NCI-H2227 treated with DMSO at 0.1 percent for 48 hours (cell line): Measurements from ENCODE around the gene INPP4B.
"Not testable (repeated sequence)": the region's sequence is repeated elsewhere in the genome, so short reads cannot be mapped to it uniquely, and the experiment has no call there.

Source experiments
- DNase-seq: peaks from one replicate; lab custom pipeline; 2025; lab: John Stamatoyannopoulos, UW

Gene INPP4B

DNA sequence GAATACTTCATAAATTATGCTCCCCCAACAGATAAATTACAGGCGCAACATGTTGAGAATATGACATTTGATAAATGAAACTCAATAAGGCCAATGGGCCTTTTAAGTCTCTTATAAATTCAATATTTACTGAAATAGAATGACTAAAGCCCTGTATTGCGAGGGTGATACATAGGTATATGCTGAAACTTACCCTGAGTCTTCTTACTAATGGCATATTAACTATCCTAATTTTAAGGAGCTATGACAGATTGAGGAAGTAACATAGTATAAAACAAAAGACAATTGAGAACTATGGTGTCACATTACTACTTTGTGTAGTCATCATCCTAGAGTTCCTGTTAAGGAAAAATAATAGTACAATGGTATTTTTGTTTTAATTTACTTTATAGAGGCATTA, 769.1 kb downstream of the INPP4B start:
- no peak for DNase-seq

DNA sequence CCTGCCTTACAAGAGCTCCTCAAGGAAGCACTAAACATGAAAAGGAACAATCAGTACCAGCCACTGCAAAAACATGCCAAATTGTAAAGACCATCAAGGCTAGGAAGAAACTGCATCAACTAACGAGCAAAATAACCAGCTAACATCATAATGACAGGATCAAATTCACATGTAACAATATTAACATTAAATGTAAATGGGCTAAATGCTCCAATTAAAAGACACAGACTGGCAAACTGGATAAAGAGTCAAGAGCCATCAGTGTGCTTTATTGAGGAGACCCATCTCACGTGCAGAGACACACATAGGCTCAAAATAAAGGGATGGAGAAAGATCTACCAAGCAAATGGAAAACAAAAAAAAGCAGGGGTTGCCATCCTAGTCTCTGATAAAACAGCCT, 777.8 kb downstream of the INPP4B start:
- not testable (repeated sequence) for DNase-seq

- not testable (repeated sequence) for DNase-seq
Observed at GRCh38 chr4:142066562-142066961, 779.5 kb downstream of the INPP4B start.

GRCh38 chr4:142065086-142065647, 780.9 kb downstream of the INPP4B start:
- no peak for DNase-seq

DNA sequence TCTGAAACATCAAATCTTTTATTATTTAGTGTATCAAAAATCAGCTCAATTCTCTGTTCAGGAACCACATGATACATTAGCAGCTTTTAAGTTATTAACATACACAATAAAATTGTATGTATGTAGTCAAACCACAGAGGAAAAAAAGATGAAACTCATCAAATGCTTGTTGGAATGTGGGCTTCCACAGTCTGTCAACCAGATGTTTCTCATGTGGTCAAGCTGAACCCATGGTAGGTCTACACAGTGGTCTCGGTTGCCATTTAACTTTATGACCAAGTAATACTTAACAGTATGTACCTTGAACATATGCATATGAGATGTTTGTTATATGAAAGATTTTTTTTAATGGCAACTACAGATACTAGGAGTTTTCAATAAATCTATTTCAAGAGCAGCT, 781.9 kb downstream of the INPP4B start:
- DNase-seq = no peak

DNA sequence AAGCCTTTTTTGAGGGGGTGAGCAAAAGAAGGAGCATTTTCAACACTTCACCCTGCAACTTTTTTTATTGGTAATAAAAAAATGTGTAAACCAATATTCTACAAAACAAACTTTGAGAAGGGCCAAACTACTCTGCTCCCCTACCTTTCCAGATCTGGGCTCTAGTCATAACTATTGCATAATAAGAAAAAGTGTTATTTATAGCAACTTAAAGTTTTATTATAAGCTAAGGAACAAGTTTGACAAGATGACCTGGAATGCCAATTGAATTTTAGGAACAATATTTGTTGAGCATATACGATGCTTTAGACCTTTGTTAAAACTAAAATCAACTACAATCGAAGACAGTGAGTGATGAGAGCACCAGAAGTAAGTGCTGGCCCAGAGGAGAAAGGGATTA, 800.1 kb downstream of the INPP4B start:
- DNase-seq = no peak

DNA sequence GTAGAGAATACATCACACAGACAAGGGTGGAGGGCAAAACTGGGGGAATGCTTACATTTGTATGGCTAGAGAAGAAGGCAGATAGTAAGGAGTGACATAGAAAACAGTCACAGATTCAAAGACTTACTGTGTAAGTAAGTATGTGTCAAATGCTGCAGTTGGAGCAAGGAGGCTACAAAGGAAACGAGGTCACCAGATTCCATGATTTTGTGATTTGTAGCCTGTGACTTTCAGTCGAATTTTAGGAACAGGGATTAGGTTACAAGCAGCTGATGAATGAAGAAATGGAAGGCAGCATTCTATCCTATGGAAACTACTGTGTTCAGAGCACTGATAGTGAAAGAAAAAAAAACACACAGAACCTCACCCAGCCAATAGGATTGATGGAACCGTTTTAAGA, 801.8 kb downstream of the INPP4B start:
- DNase-seq = no peak

DNA sequence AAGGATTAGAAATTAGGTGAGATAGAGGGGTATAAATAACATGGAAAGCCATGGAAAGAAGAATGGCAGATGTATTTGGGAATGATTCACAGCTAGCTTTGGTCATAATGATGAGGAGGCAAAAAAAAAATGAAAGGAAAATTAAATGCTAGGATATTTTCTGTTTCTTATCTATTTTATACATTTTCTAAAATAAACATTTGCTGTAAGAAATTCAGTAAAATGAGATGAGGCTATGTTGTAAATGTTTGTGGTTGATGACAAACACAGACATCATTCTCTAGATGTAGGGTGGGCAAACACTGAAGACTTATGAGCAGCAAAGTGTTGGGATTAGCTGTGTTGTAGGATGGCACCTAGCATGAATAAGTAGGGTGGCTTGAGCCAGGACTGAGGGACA, 802.6 kb downstream of the INPP4B start:
- no peak for DNase-seq

GRCh38 chr4:142041788-142042187, 804.3 kb downstream of the INPP4B start:
- DNase-seq = no peak

- DNase-seq = no peak
Observed at GRCh38 chr4:142040043-142040442, 806.1 kb downstream of the INPP4B start.

- DNase-seq = no peak
Observed at GRCh38 chr4:142036795-142037583, 809.1 kb downstream of the INPP4B start.

GRCh38 chr4:142035566-142035965, 810.5 kb downstream of the INPP4B start:
- DNase-seq = no peak

DNA sequence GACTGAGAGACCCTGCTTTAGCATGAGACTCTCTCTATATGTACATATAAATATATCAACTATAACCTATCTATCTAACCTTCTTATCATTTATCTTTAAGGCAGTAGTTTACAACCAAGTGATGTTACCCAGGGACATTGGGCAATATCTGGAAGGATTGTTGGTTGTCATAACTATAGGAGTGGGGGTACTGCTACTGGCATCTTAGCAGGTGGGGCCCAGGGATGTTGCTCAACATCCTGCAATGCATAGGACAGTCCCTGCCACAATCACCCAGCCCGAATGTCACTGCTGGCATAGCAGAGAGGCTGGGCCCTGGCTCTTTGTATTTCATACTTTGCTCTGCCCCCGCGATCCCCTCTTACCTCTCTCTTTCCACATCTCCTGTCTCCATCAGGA, 812.0 kb downstream of the INPP4B start:
- DNase-seq = no peak

- DNase-seq = no peak
Observed at GRCh38 chr4:142030010-142030409, 816.1 kb downstream of the INPP4B start.

GRCh38 chr4:142021761-142022160, 824.3 kb downstream of the INPP4B start:
- no peak for DNase-seq

DNA sequence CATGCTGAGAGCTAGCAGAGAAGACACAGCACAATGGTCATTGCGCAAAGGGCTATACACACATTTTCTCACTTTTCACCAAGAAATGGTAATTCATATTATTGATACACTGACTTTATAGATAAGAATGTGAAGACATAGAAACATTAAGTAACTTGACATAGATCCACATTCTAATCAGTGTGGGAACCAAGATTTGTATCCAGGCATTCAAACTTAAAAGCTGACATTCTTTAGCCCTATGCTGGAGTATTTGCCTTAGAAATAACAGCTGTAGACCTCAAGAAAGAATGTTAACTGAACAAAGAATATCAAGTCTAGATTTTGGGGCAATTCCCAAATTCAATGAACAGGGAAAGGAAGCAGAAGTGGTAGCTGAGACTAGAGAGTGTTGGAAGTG, 824.9 kb downstream of the INPP4B start:
- no peak for DNase-seq

DNA sequence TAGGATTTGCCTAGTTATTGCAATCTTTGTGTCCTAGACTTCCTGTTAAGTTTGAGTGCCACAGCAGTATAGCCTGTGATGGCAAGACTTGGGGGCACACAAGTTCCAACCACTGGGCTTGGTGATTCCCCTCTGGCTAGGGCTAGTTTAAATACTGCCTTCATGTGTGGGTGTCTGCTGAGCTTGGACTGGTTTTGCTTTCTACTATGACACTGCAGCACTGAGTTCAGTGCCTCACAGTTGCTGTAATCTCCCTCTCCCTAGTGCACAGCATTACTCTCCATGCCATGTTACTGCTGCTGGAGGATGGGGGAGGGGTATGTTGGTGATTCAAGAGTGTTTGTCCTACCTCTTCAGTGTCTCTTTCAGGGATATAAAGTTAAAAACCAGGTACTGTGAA, 830.1 kb downstream of the INPP4B start:
- DNase-seq = no peak

DNA sequence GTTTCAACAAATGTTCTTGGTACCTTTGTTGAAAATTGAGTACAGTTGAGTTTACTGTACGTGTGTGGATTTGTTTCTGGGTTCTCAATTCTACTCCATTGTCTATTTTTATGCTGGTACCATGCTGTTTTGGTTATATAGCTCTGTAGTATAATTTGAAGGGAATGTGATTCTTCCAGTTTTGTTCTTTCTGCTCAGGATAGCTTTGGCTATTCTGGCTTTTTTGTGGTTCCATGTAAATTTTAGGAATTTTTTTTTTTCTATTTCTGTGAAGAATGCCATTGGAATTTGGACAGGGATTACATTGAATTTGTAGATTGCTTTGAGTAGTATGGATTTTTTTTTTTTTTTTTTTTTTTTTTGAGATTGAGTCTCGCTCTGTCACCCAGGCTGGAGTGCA, 836.4 kb downstream of the INPP4B start:
- no peak for DNase-seq

DNA sequence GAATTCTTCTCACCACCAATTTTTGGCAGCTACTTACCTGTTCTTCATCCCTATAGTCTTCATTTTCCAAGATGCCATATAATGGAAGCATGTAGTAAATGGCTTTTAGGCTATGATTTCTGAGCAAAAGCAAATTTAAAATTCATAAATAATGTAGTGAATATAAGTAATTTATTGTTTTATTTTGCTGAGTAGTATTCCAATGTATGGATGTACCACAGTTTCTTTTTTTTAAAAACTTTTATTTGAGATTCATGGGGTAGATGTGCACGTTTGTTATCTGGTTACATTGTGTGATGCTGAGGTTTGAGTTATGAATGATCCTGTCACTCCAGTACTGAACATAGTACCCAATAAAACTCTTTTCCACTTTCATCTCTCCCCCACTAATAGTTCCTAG, 840.6 kb downstream of the INPP4B start:
- no peak for DNase-seq

GRCh38 chr4:141999446-142000143, 846.5 kb downstream of the INPP4B start:
- no peak for DNase-seq

DNA sequence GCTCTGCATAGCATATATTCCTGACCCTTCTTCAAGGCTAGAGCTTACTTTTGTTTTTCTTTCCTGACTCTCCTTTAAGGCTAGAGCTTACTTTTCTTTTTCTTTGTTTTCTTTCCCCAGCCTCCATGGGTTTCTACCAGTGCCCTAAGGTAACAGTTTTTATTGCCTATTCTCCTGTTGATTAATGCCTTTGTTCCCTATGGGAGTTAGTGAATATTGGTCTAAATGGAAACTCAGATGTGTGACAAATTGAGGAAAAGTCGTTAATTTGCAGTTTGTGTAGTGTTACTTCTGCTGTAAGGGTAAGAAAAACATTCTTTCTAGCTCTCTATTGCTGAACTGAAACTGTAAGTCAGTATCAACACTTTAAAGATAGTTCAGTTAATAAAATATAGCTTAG, 851.0 kb downstream of the INPP4B start:
- DNase-seq = no peak

DNA sequence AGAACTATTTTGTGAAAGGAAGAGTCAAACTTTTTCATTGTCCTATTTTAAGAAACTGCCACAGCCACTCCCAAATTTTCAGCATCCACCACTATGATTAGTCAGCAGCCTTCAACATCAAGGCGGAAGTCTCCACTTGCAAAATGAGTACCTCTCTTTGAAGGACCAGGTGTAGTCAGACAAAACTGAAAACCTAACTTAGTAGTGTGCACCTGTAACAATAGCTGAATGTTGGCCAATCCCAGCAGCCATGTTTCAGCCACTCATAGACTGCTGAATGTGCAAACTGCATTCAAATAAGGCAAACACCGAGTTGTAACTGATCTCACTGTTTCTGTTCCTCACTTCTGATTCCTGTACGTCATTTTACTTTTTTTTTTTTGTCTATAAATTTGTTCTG, 868.7 kb downstream of the INPP4B start:
- no peak for DNase-seq
